BLaER1 (cell line): ENCODE measurements around the gene PRRT2.
"Not testable (repeated sequence)": the region's sequence is repeated elsewhere in the genome, so short reads cannot be mapped to it uniquely, and the experiment has no call there.

Source experiments
- H3K27ac ChIP-seq: shearing (Covaris generic); formaldehyde crosslinking; 2 replicates; pipeline ENCODE4 v1.8.1; 2022
- H3K27me3 ChIP-seq: shearing (Covaris generic); formaldehyde crosslinking; 2 replicates; pipeline ENCODE4 v1.8.1; 2022
- H3K36me3 ChIP-seq: shearing (Covaris generic); formaldehyde crosslinking; 2 replicates; pipeline ENCODE4 v1.8.1; 2022
- H3K4me1 ChIP-seq: shearing (Covaris generic); formaldehyde crosslinking; 2 replicates; pipeline ENCODE4 v1.8.1; 2022
- H3K4me2 ChIP-seq: shearing (Covaris generic); formaldehyde crosslinking; 2 replicates; pipeline ENCODE4 v1.8.1; 2022
- H3K4me3 ChIP-seq: shearing (Covaris generic); formaldehyde crosslinking; 2 replicates; pipeline ENCODE4 v1.8.1; 2022
- H3K9ac ChIP-seq: shearing (Covaris generic); formaldehyde crosslinking; 2 replicates; pipeline ENCODE4 v1.8.1; 2022
- H3K9me3 ChIP-seq: shearing (Covaris generic); formaldehyde crosslinking; 2 replicates; pipeline ENCODE4 v1.8.1; 2022
- H4K20me1 ChIP-seq: shearing (Covaris generic); formaldehyde crosslinking; 2 replicates; pipeline ENCODE4 v1.8.1; 2022
- Cebpa-rat ChIP-seq: shearing (Covaris generic); IDR thresholded peaks from 2 replicates; pipeline ENCODE4 v1.8.1; 2022

Gene PRRT2

DNA sequence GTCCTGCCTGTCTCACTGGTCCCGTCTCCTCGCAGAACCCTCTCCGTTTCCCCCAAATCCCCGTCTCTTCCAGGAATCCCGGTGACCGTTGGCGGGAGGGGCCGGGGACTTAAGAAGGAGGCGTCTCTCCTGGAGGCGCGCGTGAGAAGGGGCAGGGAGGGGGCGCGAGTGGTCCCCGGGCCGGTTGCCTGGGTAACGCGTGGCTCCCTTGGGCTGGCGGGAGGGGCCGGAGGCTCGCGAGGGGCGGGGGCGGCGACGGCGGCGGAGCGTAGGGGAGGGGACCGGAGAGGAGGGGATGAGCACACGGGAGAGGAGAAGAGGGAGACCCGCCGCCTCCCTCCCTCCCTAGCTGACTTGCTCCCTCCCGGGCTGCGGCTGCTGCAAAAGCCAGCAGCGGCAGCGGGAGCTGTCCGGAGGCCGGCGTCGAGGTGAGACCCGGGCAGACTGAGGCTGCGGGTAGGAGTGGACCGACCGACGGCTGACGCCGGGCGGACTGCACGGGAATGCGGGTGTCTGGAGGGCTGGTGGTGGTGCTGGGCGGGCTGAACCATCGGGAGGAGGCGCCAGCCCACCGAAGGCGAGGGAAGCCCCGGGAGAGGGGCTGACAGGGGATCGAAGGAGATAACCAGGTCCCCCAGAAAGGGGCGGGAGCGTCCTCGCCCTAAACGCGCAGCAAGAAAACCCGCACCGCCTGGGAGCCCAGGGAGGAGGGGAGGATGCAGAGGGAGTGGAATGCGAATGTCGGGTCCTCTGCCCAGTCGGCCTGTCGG, at the start of gene PRRT2:
Gene PRRT2, plus strand, starts transcription at position 298 of the 770 bp plus-strand sequence. CDS start 862 bp downstream, outside the sequence.
- H3K4me2 ChIP-seq: peak within 1 kb of the TSS; percentile 99
- peak within 1 kb of the TSS; percentile 83 for H3K4me3 ChIP-seq
- H3K27ac ChIP-seq: peak within 1 kb of the TSS; percentile 86
- no peak for TF ChIP-seq Cebpa-rat
- H3K36me3 ChIP-seq: peaks cover 20% of the 10 kb centered on the region
- H4K20me1 ChIP-seq: peaks cover 37% of the 10 kb centered on the region
- no peaks in the 10 kb centered on the region for H3K9me3 ChIP-seq
- no peaks in the 10 kb centered on the region for H3K27me3 ChIP-seq
- peaks cover 65% of the 10 kb centered on the region for H3K4me1 ChIP-seq
- peak within 1 kb of the TSS; percentile 98 for H3K9ac ChIP-seq

GRCh38 chr16:29763326-29763725, 48.7 kb upstream of the PRRT2 start:
- Histone ChIP-seq H3K4me2 (peak overlapping the region; percentile 16), H3K36me3 (no peaks in the 10 kb centered on the region), H4K20me1 (no peaks in the 10 kb centered on the region), H3K4me3 (no peak overlapping the region), H3K27ac (no peak overlapping the region), H3K9ac (no peak overlapping the region), H3K9me3 (no peaks in the 10 kb centered on the region), H3K4me1 (peaks cover 15% of the 10 kb centered on the region), H3K27me3 (no peaks in the 10 kb centered on the region)
- TF ChIP-seq Cebpa-rat: no peak

- Histone ChIP-seq H4K20me1 (no peaks in the 10 kb centered on the region), H3K4me3 (no peak overlapping the region), H3K9me3 (no peaks in the 10 kb centered on the region), H3K36me3 (no peaks in the 10 kb centered on the region), H3K4me1 (peaks cover 11% of the 10 kb centered on the region), H3K9ac (no peak overlapping the region), H3K27me3 (no peaks in the 10 kb centered on the region), H3K27ac (no peak overlapping the region), H3K4me2 (no peak overlapping the region)
- no peak for TF ChIP-seq Cebpa-rat
Measured at GRCh38 chr16:29765167-29766032, 46.6 kb upstream of the PRRT2 start.

- Histone ChIP-seq H3K27ac (no peak overlapping the region), H3K4me2 (no peak overlapping the region), H4K20me1 (no peaks in the 10 kb centered on the region), H3K4me1 (peaks cover 11% of the 10 kb centered on the region), H3K9ac (no peak overlapping the region), H3K9me3 (no peaks in the 10 kb centered on the region), H3K36me3 (no peaks in the 10 kb centered on the region), H3K4me3 (no peak overlapping the region), H3K27me3 (no peaks in the 10 kb centered on the region)
- no peak for TF ChIP-seq Cebpa-rat
Measured at GRCh38 chr16:29766571-29766970, 45.4 kb upstream of the PRRT2 start.

GRCh38 chr16:29767062-29767461, 44.9 kb upstream of the PRRT2 start:
- Histone ChIP-seq H3K4me2 (no peak overlapping the region), H3K4me3 (no peak overlapping the region), H3K4me1 (peaks cover 11% of the 10 kb centered on the region), H3K27me3 (no peaks in the 10 kb centered on the region), H3K27ac (no peak overlapping the region), H3K36me3 (no peaks in the 10 kb centered on the region), H3K9ac (no peak overlapping the region), H4K20me1 (no peaks in the 10 kb centered on the region), H3K9me3 (no peaks in the 10 kb centered on the region)
- TF ChIP-seq Cebpa-rat: no peak

- no peaks in the 10 kb centered on the region for H4K20me1 ChIP-seq
- no peak overlapping the region for H3K27ac ChIP-seq
- no peak overlapping the region for H3K4me3 ChIP-seq
- TF ChIP-seq Cebpa-rat: no peak
- no peaks in the 10 kb centered on the region for H3K4me1 ChIP-seq
- H3K9ac ChIP-seq: no peak overlapping the region
- no peaks in the 10 kb centered on the region for H3K27me3 ChIP-seq
- H3K9me3 ChIP-seq: no peaks in the 10 kb centered on the region
- H3K4me2 ChIP-seq: no peak overlapping the region
- no peaks in the 10 kb centered on the region for H3K36me3 ChIP-seq
Measured at GRCh38 chr16:29769507-29769906, 42.5 kb upstream of the PRRT2 start.

GRCh38 chr16:29770250-29770929, 41.6 kb upstream of the PRRT2 start:
- Histone ChIP-seq H3K27ac (no peak overlapping the region), H3K27me3 (no peaks in the 10 kb centered on the region), H3K36me3 (no peaks in the 10 kb centered on the region), H4K20me1 (no peaks in the 10 kb centered on the region), H3K4me3 (no peak overlapping the region), H3K9me3 (no peaks in the 10 kb centered on the region), H3K4me1 (no peaks in the 10 kb centered on the region), H3K9ac (no peak overlapping the region), H3K4me2 (no peak overlapping the region)
- no peak for TF ChIP-seq Cebpa-rat

DNA sequence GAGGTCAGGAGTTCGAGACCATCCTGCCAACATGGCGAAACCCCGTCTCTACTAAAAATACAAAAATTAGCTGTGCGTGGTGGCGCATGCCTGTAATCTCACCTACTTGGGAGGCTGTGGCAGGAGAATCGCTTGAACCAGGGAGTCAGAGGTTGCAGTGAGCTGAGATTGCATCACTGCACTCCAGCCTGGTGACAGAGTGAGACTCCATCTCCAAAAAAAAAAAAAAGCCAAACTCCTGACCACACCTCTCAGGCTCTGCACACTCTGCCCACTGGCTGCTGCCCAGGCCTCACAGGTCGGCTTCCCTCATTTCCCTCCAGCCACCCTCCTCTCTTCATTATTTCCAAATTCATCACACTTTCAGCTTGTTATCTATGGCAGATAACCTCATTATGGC, 39.7 kb upstream of the PRRT2 start:
- H3K9ac ChIP-seq, H3K4me1 ChIP-seq, H4K20me1 ChIP-seq, H3K9me3 ChIP-seq, H3K27ac ChIP-seq, H3K4me3 ChIP-seq, H3K4me2 ChIP-seq, H3K36me3 ChIP-seq, H3K27me3 ChIP-seq: not testable (repeated sequence)

GRCh38 chr16:29774730-29775129, 37.3 kb upstream of the PRRT2 start:
- Histone ChIP-seq H3K4me3 (no peak overlapping the region), H4K20me1 (no peaks in the 10 kb centered on the region), H3K4me2 (no peak overlapping the region), H3K36me3 (no peaks in the 10 kb centered on the region), H3K27ac (no peak overlapping the region), H3K9me3 (no peaks in the 10 kb centered on the region), H3K4me1 (no peaks in the 10 kb centered on the region), H3K27me3 (no peaks in the 10 kb centered on the region), H3K9ac (no peak overlapping the region)
- TF ChIP-seq Cebpa-rat: no peak
